Heart left ventricle (tissue), 16 donors: ENCODE measurements around the gene HTR1B. TPM values are rescaled to one million over a fixed set of nuclear protein-coding genes. Genes with fewer than 3 reads are reported as not detected.

ENCODE experiments used
- ATAC-seq, 4 donors: fragments of 200-7000 bp; cut with Tn5 transposase; one replicate each; pipeline ENCODE4 v1.9.1; 2020 to 2022; ENCODE audit warnings: moderate library complexity in 4 of 4, mild to moderate bottlenecking in 3 of 4, moderate number of reproducible peaks in 1 of 4
- DNase-seq, 5 donors: peaks; one replicate each; pipeline ENCODE4 v3.0.0-alpha.2; 2020
- H3K27ac ChIP-seq, 12 donors: fragments of 200-600 bp; sonication (generic) in 4 of 12; one replicate each; pipeline versions ENCODE4 v1.5.0 to v1.8.0; 2016 to 2022; ENCODE audit warnings: mild to moderate bottlenecking in 2 of 12
- H3K27me3 ChIP-seq, 9 donors: fragments of 200-600 bp; sonication (generic) in 2 of 9; one replicate each; pipeline versions ENCODE4 v1.5.1 to v1.8.0; 2016 to 2022; ENCODE audit warnings: mild to moderate bottlenecking in 3 of 9
- H3K36me3 ChIP-seq, 9 donors: fragments of 200-600 bp; sonication (generic) in 2 of 9; one replicate each; pipeline versions ENCODE4 v1.5.0 to v1.8.0; 2018 to 2022; ENCODE audit warnings: mild to moderate bottlenecking in 2 of 9
- H3K4me1 ChIP-seq, 12 donors: fragments of 200-600 bp; sonication (generic) in 4 of 12; one replicate each; pipeline versions ENCODE4 v1.5.0 to v1.8.0; 2016 to 2022; ENCODE audit warnings: mild to moderate bottlenecking in 3 of 12
- H3K4me3 ChIP-seq, 12 donors: fragments of 200-600 bp; sonication (generic) in 4 of 12; one replicate each; pipeline versions ENCODE4 v1.5.0 to v1.8.0; 2017 to 2022; ENCODE audit warnings: mild to moderate bottlenecking in 9 of 12, moderate library complexity in 4 of 12
- H3K9me3 ChIP-seq, 12 donors: fragments of 200-600 bp; sonication (generic) in 4 of 12; one replicate each; pipeline versions ENCODE4 v1.5.0 to v1.8.0; 2016 to 2022; ENCODE audit warnings: mild to moderate bottlenecking in 1 of 12
- CTCF ChIP-seq, 12 donors: fragments of 200-600 bp; sonication (generic) in 4 of 12; IDR thresholded peaks; one replicate each; pipeline versions ENCODE4 v1.5.0 to v1.8.0; 2018 to 2022; ENCODE audit warnings: antibody characterized with exemption in 12 of 12, mild to moderate bottlenecking in 5 of 12
- POLR2A ChIP-seq, 2 donors: fragments of 450-650 bp; IDR thresholded peaks; one replicate each; pipeline ENCODE4 v1.6.1; 2017; ENCODE audit warnings: antibody characterized with exemption in 2 of 2, mild to moderate bottlenecking in 2 of 2, moderate library complexity in 2 of 2
- WGBS, 4 donors: extraction: QIAGEN DNeasy Blood & Tissue Kit in 2 of 4; methylation state at CpG; one replicate each; pipeline versions ENCODE4 v1.1.5 to v1.1.7; 2013 to 2018; 5-methylcytosine and 5-hydroxymethylcytosine counted together
- intact Hi-C, 10 donors: fragments of 100-400 bp; cut with DNase I; formaldehyde crosslinking; loops; one replicate each; pipeline versions ENCODE4 v1.11.1 to v1.14.2; 2022
- polyA plus RNA-seq, 2 donors: library from polyadenylated mRNA; stranded (reverse); fragments of 200-250 nt; gene quantifications; one replicate each; pipeline ENCODE4 v1.2.3, GENCODE V29; 2013
- total RNA-seq, 9 donors: library from RNA; depleted of rRNA in 2 of 9; stranded (reverse); fragments of >200 nt in 2 of 9; fragmentation: NEBNext Ultra II Directional in 3 of 9; extraction: Animal tissue kit (Norgen Biotek cat#: 25700) in 3 of 9; gene quantifications; one replicate each; pipeline versions ENCODE4 v1.1.0 to v1.2.4, GENCODE V29; 2016 to 2023
- donor health status: ischemic (EF 13 %, LVEDD 7.1; RV severe dilation, severe dysfunction).
- donor health status: healthy with polysubstance abuse.
- donor health status: DM: no; HTN: yes; CAD: no.
- donor health status: DM: no; HTN: no; CAD: no.
- donor health status: ischemic (EF 25% LVEDD 6.9; RV normal size, moderate dysfunction).
- donor health status: ischemic (EF 25% LVEDD 5.7; RV mildly dilated, moderate dysfunction).
- donor health status: healthy.
- donor health status: DM: yes; HTN: yes; CAD: no.
- donor health status: ischemic (EF 35%, LVEDD 5.7; RV mildly dilated, moderate dysfunction).
- donor health status: nonischemic (EF 11% LVEDD 7.7; RV severe dilation, severe dysfunction).
- donor health status: DM: yes; HTN: yes; CAD: no.
- donor health status: PGD.
- donor health status: ischemic (EF 29% LVEDD 5.4; RV normal size, mild dysfunction).
- donor health status: nonischemic (EF 23%, LVEDD 6.1; RV moderate dilation, normal function).

HTR1B gene
- total and polyA plus RNA-seq, 11 donors = 0.03 to 0.10 TPM; not detected in 9

GRCh38 chr6:77492530-77492929 lies 29.2 kb upstream of the HTR1B start:
- Histone ChIP-seq H3K9me3 (no peaks in the 10 kb centered on the region), H3K36me3 (no peaks in the 10 kb centered on the region), H3K4me1 (no peaks in the 10 kb centered on the region), H3K27ac (no peak overlapping the region), H3K4me3 (no peak overlapping the region), H3K27me3 (no peaks in the 10 kb centered on the region)
- intact Hi-C loops = no loop called here
- 31 to 41% (median 34%) methylated on average over 2 of the region's 2 CpGs for WGBS, 4 donors
- no peak for ATAC-seq
- no peak for DNase-seq
- TF ChIP-seq CTCF (IDR thresholded peaks at IDR 0.05) (no peak), POLR2A (IDR thresholded peaks at IDR 0.05) (no peak)

DNA sequence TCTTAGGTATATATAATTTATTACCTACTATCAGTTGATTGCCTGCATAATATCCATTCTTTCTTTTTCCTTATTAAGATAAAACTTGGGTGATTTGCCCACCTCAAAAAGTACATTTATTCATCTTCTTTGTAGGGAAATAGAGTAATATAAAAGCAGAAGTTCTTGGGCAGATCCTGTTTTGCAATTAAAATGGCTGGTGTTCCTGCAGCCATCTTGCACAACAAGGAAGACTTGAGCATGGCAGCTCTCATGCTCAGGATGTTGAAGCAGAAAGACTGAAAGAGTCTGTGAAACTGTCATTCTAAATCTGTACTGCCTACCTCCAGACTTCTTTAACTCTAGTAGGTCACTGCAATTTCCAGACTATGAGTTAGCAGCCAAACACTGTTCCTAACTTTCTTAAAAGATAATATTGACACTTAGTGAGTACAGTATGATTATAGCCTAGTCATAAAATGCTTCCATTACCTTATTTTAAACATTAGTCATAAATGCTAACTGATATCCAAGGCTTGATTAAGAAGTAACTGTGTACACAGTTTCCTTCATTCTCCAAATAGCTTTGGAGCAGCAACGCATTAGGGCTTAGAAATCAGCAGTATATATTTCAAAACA lies 24.6 kb upstream of the HTR1B start:
- Histone ChIP-seq H3K27ac (no peak overlapping the region), H3K4me3 (no peak overlapping the region), H3K27me3 (no peaks in the 10 kb centered on the region), H3K4me1 (no peaks in the 10 kb centered on the region), H3K36me3 (no peaks in the 10 kb centered on the region), H3K9me3 (no peaks in the 10 kb centered on the region)
- WGBS, 4 donors = 76 to 93% (median 89%) methylated on average over 1 of the region's 1 CpG
- DNase-seq (no peak), ATAC-seq (no peak)
- no peak for TF ChIP-seq POLR2A (IDR thresholded peaks at IDR 0.05)
- intact Hi-C loops = no loop called here

GRCh38 chr6:77482981-77483380 lies 19.7 kb upstream of the HTR1B start:
- intact Hi-C loops = no loop called here
- H3K27ac ChIP-seq = no peak overlapping the region
- H3K27me3 ChIP-seq = no peaks in the 10 kb centered on the region
- H3K36me3 ChIP-seq = no peaks in the 10 kb centered on the region
- ATAC-seq (no peak), DNase-seq (no peak)
- H3K4me3 ChIP-seq = no peak overlapping the region
- no peaks in the 10 kb centered on the region for H3K9me3 ChIP-seq
- no peak for TF ChIP-seq CTCF (IDR thresholded peaks at IDR 0.05)
- TF ChIP-seq POLR2A (IDR thresholded peaks at IDR 0.05) = no peak
- WGBS, 4 donors = 77 to 91% (median 89%) methylated on average over 1 of the region's 1 CpG
- H3K4me1 ChIP-seq = no peaks in the 10 kb centered on the region

- DNase-seq = no peak
- WGBS, 4 donors = 90 to 93% (median 91%) methylated on average over 7 to 10 of the region's 10 CpGs
- no peak for ATAC-seq
Observed at GRCh38 chr6:77474973-77475372, 11.7 kb upstream of the HTR1B start.

More at GRCh38 chr6:77474973-77475372, 11.7 kb upstream of the HTR1B start:
- Histone ChIP-seq H3K4me1 (no peaks in the 10 kb centered on the region), H3K36me3 (no peaks in the 10 kb centered on the region), H3K27ac (no peak overlapping the region), H3K27me3 (no peaks in the 10 kb centered on the region), H3K9me3 (peaks cover 0 to 6% (median 0%) of the 10 kb centered on the region in 12 donors), H3K4me3 (no peak overlapping the region)
- intact Hi-C loops = no loop called here
- TF ChIP-seq POLR2A (IDR thresholded peaks at IDR 0.05) (no peak), CTCF (IDR thresholded peaks at IDR 0.05) (no peak)
